Epithelial cell of esophagus (primary cell): ENCODE results near the gene CDH15.

Experiments used
- DNase-seq: peaks from one replicate; pipeline ENCODE4 v3.0.0; 2010; ENCODE audit warnings: low read depth
- H3K4me3 ChIP-seq: 2 replicates; pipeline ENCODE4 v1.5.1; 2011; ENCODE audit warnings: mild to moderate bottlenecking, low read length, control low read depth
- TF ChIP-seq, protein P1 (sequence below): IDR thresholded peaks from 2 replicates; pipeline ENCODE4 v1.5.1; 2011; ENCODE audit warnings: low read depth, mild to moderate bottlenecking, low read length, control low read depth, inconsistent platforms; ENCODE audit not compliant: insufficient read depth; ENCODE audit errors: missing control alignments

The CDH15 gene

DNA sequence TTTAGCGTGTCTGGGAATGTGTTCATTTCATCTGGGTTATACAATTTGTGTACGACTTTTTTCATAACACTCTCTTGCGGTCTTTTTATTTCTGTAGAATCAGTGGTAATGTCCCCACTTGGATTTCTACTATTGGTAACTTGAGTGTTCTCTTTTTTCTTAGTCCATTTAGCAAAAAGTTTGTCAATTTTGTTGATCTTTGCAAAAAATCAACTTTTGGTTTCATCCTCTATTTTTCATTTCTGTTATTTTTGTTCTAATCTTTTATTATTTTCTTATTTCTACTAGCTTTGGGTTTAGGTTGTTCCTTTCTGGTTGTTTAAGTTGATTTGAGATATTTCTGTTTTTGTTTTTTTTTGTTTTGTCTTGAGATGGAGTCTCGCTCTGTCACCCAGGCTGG lies 36.4 kb downstream of the CDH15 start:
- TF ChIP-seq, protein P1, sequence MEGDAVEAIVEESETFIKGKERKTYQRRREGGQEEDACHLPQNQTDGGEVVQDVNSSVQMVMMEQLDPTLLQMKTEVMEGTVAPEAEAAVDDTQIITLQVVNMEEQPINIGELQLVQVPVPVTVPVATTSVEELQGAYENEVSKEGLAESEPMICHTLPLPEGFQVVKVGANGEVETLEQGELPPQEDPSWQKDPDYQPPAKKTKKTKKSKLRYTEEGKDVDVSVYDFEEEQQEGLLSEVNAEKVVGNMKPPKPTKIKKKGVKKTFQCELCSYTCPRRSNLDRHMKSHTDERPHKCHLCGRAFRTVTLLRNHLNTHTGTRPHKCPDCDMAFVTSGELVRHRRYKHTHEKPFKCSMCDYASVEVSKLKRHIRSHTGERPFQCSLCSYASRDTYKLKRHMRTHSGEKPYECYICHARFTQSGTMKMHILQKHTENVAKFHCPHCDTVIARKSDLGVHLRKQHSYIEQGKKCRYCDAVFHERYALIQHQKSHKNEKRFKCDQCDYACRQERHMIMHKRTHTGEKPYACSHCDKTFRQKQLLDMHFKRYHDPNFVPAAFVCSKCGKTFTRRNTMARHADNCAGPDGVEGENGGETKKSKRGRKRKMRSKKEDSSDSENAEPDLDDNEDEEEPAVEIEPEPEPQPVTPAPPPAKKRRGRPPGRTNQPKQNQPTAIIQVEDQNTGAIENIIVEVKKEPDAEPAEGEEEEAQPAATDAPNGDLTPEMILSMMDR, result no peak
- no peak for DNase-seq
- no peak overlapping the region for H3K4me3 ChIP-seq

DNA sequence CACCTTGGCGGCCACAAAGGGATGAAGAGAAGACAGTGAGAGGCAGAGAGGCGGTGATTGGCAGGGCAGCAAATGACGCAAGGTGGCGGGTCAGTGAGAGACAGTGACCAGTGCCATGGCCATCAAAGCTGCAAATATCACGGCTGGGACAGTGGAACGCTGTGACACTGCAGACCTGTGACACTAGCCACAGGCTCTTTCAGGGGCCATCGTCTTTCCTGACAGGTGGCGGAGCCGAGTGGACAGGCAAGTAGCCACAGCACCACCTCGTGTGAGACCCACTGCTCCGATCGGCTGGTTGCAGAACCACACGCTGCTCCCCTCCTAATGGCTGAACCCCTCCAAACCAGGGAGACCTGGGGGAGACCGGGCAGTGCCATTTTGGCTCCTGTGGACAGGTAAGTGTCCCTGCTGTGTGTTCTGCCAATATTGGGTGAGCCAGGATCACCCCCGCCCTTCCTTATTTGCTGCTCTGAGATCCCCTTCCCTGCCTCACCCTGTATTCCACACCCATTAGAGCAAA lies 38.0 kb downstream of the CDH15 start:
- DNase-seq, result no peak
- no peak overlapping the region for H3K4me3 ChIP-seq
- TF ChIP-seq, protein P1, result no peak

DNA sequence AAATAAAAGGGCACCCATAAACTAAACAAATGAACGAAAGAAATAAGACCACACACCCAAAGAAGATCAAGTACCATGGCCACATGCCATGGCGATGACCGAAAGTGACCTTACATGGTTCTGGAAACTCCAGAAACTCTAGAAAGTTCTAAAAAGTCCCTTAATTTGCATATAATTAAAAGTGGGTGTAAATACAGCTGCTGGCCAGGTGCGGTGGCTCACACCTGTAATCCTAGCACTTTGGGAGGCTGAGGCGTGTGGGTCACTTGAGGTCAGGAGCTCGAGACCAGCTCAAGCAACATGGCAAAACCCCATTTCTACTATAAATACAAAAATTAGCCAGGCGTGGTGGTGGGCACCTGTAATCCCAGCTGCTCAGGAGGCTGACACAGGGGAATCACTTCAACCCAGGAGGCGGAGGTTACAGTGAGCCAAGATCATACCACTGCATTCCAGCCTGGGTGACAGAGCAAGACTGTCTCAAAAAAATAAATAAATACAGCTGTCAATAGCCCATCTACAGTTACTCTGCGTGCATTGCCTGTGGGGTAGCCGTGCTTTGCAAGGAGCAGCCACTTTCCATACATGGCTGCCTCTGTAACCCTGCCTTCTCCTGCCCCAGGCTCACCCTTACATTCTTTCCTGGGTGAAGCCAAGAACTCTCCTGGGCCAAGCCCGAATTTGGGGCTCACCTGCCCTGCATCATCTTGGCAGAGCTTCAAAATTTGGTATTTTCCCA lies 38.8 kb downstream of the CDH15 start:
- no peak overlapping the region for H3K4me3 ChIP-seq
- TF ChIP-seq, protein P1, result no peak

DNA sequence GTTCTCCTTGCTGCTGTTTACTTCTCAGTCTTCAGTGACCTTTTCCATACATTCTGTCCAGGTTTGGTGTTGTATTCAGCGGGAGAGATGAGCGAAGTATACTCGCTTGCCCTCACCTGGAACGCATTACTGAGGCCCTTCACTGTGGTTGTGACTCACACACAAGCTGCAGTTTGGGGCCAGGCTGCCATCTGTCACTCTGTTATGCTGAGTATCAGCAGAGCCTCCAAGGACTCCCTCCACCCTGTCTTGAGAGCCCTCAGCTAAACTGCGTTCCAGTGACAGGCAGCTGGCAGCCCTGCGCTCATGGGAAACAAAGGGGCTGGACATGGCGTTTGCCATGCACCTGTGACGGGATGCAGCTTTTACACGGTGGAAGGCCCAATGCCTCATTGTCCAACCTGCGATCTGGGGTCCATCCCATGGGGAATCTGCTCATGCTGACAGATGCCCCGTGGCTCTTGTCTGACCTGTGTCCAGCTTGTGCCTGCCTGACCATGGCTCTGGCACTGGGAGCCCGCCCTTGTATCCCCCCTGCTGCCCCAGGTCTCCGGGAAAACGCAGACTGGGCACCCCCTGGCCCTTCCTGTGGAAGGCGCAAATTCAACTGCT lies 39.5 kb downstream of the CDH15 start:
- TF ChIP-seq, protein P1, result no peak
- DNase-seq, result no peak
- no peak overlapping the region for H3K4me3 ChIP-seq

More for the DNA sequence above, 38.8 kb downstream of the CDH15 start:
- DNase-seq, result no peak

DNA sequence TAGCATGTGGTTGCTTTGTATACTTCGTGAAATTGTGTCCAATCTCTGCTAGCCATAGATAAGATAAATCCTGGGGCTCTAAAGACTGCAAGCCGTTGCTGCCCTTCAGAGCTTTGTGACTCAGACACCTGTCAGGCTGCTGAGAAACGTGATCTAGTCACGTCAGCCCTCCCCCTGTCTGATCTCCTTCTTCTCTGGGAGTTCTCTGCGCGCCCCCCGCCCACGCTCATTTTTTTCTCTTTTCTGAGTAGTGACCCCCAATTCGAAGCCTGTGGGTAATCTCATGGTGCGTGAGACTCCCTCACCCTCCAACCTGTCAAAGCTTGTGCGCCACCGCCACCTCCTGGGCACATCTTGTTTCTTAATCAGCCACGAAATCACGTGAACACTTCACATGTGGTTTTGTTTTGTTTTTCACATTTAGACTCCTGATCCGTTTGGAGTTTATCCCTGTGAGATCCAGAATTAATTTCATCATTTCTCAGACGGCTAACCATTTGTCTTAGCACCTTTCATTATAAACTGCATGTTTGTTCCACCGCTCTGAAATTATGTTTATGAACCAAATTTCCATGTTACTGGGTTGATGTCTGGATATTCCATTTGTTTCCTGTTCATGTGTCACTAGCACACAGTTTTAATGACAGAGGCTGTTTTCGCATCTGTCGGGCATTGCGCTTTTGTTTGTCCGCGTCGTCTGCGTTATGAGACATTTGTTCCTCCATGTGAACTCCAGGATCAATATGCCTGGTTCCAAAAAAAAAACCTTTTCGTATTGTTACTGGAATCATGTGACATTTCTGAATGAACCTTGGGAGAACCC lies 45.0 kb downstream of the CDH15 start:
- DNase-seq, result peak; percentile 77
- peak overlapping the region; percentile 93 for H3K4me3 ChIP-seq
- TF ChIP-seq, protein P1, result peak; percentile 74

DNA sequence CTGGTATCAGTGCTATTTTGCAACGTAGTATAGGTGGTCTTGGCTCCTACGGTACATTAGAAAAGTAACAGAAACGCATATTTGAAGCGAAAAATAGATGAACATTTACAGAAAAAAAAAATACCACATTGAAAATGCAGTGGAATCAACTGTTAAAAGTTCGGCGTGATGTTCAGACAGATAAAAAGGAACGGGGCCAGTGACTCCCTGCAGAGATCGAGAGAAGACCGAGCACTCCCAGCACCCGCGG lies 45.5 kb downstream of the CDH15 start:
- H3K4me3 ChIP-seq, result peak overlapping the region; percentile 93
- TF ChIP-seq, protein P1, result no peak
- no peak for DNase-seq
